Type B pancreatic cell (in vitro differentiated cells): ENCODE measurements around the gene PTGR3. TPM values are rescaled to one million over a fixed set of nuclear protein-coding genes. Genes with fewer than 3 reads are reported as not detected.

ENCODE experiments used
- DNase-seq: peaks from one replicate; pipeline ENCODE4 v3.0.0; 2021; ENCODE audit warnings: mixed read lengths; ENCODE audit not compliant: unreplicated experiment; ENCODE audit errors: extremely low spot score
- H3K27ac Mint-ChIP-seq: 2 replicates; pipeline ENCODE4 v1.8.0; 2021; ENCODE audit warnings: mild to moderate bottlenecking, mixed read lengths
- H3K27me3 Mint-ChIP-seq: 2 replicates; pipeline ENCODE4 v1.8.0; 2021; ENCODE audit warnings: mixed read lengths
- H3K36me3 Mint-ChIP-seq: 2 replicates; pipeline ENCODE4 v1.8.0; 2021; ENCODE audit warnings: mixed read lengths
- H3K4me1 Mint-ChIP-seq: one replicate; pipeline ENCODE4 v1.8.0; 2021; ENCODE audit warnings: mixed read lengths; ENCODE audit not compliant: unreplicated experiment
- H3K4me3 Mint-ChIP-seq: 2 replicates; pipeline ENCODE4 v1.8.0; 2021; ENCODE audit warnings: mild to moderate bottlenecking, mixed read lengths
- H3K9me3 Mint-ChIP-seq: 2 replicates; pipeline ENCODE4 v1.8.0; 2021; ENCODE audit warnings: mixed read lengths
- total RNA-seq: library from RNA; stranded (reverse); gene quantifications from 2 replicates; pipeline ENCODE4 v1.2.1, GENCODE V29; 2021; ENCODE audit warnings: low replicate concordance
- TF ChIP-seq, protein P1 (sequence below): fragments of 200-600 bp; sonication (generic); conservative IDR thresholded peaks from 2 replicates; pipeline ENCODE4 v1.5.0; 2021; ENCODE audit warnings: antibody characterized with exemption, mild to moderate bottlenecking

The PTGR3 gene
- total RNA-seq, 1 donor from 2014 or later = 86.7 TPM

GRCh38 chr18:75169411-75169810 lies 39.5 kb downstream of the PTGR3 start:
- peaks cover 15% of the 10 kb centered on the region for H3K27me3 Mint-ChIP-seq
- H3K4me1 Mint-ChIP-seq = peaks cover 4% of the 10 kb centered on the region
- no peak for DNase-seq
- no peak overlapping the region for H3K4me3 Mint-ChIP-seq
- no peaks in the 10 kb centered on the region for H3K36me3 Mint-ChIP-seq
- TF ChIP-seq, protein P1, sequence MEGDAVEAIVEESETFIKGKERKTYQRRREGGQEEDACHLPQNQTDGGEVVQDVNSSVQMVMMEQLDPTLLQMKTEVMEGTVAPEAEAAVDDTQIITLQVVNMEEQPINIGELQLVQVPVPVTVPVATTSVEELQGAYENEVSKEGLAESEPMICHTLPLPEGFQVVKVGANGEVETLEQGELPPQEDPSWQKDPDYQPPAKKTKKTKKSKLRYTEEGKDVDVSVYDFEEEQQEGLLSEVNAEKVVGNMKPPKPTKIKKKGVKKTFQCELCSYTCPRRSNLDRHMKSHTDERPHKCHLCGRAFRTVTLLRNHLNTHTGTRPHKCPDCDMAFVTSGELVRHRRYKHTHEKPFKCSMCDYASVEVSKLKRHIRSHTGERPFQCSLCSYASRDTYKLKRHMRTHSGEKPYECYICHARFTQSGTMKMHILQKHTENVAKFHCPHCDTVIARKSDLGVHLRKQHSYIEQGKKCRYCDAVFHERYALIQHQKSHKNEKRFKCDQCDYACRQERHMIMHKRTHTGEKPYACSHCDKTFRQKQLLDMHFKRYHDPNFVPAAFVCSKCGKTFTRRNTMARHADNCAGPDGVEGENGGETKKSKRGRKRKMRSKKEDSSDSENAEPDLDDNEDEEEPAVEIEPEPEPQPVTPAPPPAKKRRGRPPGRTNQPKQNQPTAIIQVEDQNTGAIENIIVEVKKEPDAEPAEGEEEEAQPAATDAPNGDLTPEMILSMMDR = no peak
- H3K9me3 Mint-ChIP-seq = no peaks in the 10 kb centered on the region
- H3K27ac Mint-ChIP-seq = no peak overlapping the region

DNA sequence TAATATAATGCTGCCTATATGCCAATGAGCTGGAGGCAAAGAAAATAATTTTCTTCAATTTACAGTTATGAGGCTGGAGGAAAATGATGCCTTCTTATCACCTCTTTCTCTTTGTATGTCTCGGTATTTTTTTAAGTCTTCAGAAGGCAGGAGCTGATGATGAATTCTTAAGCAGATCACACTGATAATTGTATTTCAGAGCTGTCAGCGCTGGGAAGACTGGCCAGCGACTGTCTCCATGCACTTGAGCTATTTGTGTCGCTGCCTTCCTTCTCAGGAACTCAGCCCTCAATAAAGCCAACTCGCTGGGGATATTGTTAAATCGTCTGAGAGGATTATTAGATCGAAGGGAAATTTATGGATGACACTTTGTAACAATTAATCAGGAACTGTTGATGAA lies 40.3 kb downstream of the PTGR3 start:
- Mint-ChIP-seq H3K27ac (no peak overlapping the region), H3K4me1 (peaks cover 4% of the 10 kb centered on the region), H3K27me3 (peaks cover 15% of the 10 kb centered on the region), H3K36me3 (no peaks in the 10 kb centered on the region), H3K4me3 (no peak overlapping the region), H3K9me3 (no peaks in the 10 kb centered on the region)
- TF ChIP-seq, protein P1 = no peak
- DNase-seq = no peak

- no peak overlapping the region for H3K4me3 Mint-ChIP-seq
- TF ChIP-seq, protein P1 = no peak
- H3K27me3 Mint-ChIP-seq = peaks cover 15% of the 10 kb centered on the region
- H3K27ac Mint-ChIP-seq = no peak overlapping the region
- H3K4me1 Mint-ChIP-seq = peaks cover 4% of the 10 kb centered on the region
- peaks cover 4% of the 10 kb centered on the region for H3K36me3 Mint-ChIP-seq
- H3K9me3 Mint-ChIP-seq = peaks cover 4% of the 10 kb centered on the region
- DNase-seq = no peak
Measured at GRCh38 chr18:75167759-75168618, 41.0 kb downstream of the PTGR3 start.

DNA sequence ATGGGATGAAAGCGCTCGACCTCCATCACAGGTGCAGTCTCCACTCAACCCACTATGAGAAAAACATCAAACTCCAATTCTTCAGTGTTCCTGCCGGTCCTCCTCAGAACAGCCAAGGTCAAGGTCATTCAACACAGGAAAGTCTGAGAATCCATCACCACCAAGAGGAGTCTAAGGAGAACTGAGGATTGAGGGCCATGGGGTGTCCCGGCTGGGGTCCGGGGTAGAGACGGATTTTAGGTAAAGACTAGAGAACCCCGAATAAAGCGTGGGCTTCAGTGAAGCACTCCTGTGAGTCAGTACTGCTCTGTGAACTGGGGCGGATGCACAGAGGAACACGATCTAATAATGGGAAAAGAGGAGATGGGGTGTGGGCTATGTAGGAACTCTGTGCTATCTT lies 41.8 kb downstream of the PTGR3 start:
- TF ChIP-seq, protein P1 = no peak
- H3K36me3 Mint-ChIP-seq = peaks cover 4% of the 10 kb centered on the region

GRCh38 chr18:75165926-75166325 lies 43.0 kb downstream of the PTGR3 start:
- Mint-ChIP-seq H3K4me3 (no peak overlapping the region), H3K4me1 (peaks cover 4% of the 10 kb centered on the region), H3K9me3 (peaks cover 4% of the 10 kb centered on the region), H3K36me3 (peaks cover 4% of the 10 kb centered on the region), H3K27me3 (peaks cover 11% of the 10 kb centered on the region), H3K27ac (no peak overlapping the region)
- no peak for DNase-seq
- TF ChIP-seq, protein P1 = no peak

More for the DNA sequence above, 41.8 kb downstream of the PTGR3 start:
- Mint-ChIP-seq H3K4me3 (no peak overlapping the region), H3K27me3 (peaks cover 13% of the 10 kb centered on the region), H3K9me3 (peaks cover 4% of the 10 kb centered on the region), H3K4me1 (peaks cover 4% of the 10 kb centered on the region), H3K27ac (no peak overlapping the region)
- DNase-seq = no peak
